ENCODE measurements around the gene ADCY9. TPM values are rescaled to one million over a fixed set of nuclear protein-coding genes. Genes with fewer than 3 reads are reported as not detected.
"Not testable (repeated sequence)": the region's sequence is repeated elsewhere in the genome, so short reads cannot be mapped to it uniquely, and the experiment has no call there.

ADCY9 gene
- polyA plus RNA-seq, 1 donor = 19.3 TPM

DNA sequence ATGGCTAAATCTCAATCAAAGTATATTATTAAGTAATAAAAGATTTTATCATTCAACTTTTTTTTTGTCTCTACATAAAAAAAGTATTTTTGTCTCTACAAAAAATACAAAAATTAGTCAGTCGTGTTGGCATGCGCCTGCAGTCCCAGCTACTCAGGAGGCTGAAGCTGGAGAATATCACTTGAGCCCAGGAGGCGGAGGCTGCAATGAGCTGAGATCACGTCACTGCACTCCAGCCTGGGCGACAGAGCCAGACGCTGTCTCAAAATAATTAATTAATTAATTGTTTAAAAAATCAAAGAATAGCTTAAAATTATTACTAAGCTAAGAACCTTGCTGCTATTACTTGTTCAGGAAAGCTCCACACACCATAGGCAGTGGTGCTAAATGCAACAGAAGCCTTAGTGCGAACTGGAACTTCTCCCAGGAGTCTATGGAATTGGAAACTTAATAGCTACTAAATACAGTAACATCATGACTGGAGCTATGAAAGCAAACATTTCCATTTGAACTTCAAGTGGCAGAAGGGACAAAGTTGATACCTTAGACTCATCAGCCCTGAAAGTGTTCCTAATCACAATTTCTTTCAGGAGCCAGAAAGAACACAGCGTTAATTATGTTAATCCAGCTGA lies 22.6 kb downstream of the ADCY9 start:
- peak; percentile 46 for DNase-seq

DNA sequence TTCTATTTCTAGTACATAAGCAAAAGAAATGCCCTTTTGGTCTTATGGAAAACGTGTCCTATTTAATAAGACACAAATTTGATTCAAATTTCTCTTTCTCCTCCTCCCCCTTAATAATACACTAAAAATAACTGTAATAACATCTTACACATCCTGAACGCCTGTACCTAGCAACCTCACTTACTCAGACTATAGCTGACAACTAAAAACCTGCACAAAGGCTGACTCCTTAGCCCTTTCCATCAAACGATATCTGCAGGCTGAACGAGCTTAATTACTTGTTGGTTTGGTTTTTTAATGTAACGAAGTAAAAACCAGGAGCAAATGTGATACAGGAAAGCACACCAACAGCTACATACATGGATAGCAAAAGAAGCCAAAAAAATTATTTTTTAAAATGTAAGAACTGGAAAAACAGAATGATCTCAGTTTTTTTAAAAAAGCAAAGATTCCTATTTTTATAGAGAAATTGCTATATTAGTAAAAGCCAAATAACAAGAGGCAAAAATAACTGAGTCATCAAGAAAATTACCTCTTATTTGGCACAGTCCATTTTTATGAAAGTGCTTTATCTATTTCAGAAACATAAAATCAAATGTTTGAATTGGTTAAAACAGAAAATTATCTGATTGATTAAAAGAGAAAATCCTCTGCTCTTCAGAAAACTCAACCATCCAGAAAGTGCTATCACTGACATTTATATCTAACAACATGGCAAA lies 23.5 kb downstream of the ADCY9 start:
- DNase-seq = no peak

DNA sequence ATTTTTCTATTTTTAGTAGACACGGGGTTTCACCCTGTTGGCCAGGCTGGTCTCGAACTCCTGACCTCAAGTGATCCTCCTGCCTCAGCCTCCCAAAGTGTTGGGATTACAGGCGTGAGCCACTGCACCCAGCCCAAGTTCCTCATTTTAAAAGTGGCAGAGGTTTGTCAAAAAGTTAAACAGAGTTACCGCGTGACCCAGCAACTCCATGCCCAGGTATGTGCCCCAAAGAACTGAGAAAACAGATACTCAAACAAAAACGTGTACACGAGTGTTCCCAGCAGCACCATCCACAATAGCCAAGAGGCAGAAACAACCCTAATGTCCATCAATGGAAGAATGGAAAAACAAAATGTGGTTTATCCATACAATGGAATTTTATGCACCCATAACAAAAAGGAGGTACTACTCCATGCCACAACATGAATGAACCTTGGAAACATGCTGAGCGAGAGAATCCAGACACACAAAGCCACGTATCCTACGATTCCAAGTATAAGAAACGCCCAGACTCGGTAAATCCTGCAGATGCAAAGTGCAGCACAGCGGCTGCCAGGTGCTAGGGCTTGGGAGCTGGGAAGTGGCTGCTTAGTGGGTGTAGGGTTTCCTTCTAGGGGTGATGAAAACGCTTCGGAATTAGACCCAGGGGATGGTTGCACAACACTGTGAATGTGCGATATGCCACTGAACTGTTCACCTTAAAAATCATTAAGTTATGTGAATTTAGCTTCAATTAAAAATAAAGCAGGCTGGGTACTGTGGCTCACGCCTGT lies 24.8 kb downstream of the ADCY9 start:
- DNase-seq = no peak

DNA sequence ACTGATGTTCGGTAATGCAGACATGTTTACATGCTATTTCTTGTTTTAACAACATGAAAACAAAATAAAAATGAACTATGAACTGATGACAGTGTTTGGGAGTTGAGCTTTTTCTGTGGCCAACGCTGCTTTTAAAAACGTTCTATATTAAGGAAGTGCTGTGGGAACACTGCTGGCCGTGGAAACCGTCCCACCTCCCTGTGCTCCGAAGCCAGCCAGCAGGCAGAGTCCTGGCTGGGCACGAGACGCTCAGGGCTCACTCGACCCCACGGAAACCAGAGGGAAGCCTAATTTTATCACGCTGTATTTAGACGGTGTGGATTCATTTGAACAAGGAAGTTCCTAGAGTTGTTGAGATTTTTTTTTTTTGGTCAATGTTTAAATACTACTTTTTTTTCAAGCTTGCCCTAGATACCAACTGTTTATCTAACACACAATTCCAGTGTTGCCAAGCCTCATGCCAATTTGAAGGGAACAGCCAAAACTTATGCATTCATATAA lies 25.8 kb downstream of the ADCY9 start:
- no peak for DNase-seq

DNA sequence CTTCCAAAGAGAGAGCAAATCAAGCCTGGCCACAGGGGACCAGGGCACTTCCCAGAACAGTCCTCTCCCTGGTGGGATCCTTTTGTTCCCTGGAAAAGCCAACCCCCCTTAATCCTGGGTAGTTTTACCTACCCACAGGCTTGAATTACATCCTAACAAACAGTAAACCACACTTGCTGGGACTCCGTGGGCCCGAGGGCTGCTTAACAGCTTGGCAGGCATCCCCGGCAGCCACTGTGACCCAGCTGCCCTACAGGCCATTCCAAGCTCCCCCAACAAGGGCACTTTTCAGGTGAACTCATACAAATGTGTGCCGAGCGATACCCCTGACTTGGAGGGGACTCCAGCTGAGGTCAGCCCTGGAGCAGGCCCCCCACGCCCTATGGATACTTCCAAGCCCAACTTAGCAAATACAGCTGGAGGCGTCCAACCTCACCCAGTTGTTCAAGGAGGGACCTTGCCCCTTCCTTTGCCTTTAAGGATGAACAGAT lies 26.4 kb downstream of the ADCY9 start:
- DNase-seq = no peak

DNA sequence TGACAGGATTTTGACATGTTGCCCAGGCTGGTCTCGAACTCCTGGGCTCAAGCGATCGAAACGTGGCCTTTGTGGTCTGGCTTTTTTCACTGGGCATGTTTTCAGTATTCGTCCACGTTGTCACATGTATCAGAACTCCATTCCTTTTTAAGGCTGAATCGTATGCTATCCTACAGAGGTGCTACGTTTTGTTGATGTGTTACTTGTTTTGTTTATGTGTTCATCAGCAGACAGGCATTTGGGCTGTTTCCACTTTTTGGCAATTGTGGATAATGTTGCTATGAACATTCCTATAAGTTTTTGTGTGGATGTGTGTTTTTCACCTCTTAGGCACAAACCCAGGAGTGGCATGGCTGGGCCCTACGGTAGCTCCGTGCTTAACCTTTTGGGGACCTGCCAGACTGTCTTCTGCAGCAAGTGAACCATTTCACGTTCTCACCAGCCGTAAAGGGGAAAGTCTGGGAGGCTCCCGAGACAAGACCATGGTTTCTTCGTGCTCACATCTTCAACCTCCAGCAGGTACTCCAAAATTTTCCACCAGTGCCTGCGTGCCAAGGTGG lies 26.9 kb downstream of the ADCY9 start:
- DNase-seq = no peak

DNA sequence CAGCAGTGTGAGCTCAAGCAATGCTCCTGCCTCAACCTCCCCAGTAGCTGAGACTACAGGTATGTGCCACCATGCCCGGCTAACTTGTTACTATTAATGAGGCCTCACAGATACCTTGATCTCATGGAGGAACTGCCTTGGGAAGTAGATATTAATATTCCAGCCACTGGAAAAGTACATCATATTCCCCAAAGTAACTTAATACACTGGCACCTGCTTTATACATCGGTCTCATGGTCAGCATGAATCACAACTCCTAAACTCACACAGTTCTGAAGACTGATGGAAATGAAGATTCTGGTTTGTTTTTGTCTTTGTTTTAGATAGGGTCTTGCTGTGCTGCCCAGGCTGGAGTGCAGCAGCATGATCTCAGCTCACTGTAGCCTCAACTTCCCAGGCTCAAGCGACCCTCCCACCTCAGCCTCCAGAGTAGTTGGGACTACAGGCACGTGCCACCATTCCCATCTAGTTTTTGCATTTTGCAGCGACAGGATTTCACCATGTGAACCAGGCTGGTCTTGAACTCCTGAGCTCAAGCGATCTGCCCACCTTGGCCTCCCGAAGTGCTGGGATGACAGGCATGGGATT lies 28.2 kb downstream of the ADCY9 start:
- no peak for DNase-seq

DNA sequence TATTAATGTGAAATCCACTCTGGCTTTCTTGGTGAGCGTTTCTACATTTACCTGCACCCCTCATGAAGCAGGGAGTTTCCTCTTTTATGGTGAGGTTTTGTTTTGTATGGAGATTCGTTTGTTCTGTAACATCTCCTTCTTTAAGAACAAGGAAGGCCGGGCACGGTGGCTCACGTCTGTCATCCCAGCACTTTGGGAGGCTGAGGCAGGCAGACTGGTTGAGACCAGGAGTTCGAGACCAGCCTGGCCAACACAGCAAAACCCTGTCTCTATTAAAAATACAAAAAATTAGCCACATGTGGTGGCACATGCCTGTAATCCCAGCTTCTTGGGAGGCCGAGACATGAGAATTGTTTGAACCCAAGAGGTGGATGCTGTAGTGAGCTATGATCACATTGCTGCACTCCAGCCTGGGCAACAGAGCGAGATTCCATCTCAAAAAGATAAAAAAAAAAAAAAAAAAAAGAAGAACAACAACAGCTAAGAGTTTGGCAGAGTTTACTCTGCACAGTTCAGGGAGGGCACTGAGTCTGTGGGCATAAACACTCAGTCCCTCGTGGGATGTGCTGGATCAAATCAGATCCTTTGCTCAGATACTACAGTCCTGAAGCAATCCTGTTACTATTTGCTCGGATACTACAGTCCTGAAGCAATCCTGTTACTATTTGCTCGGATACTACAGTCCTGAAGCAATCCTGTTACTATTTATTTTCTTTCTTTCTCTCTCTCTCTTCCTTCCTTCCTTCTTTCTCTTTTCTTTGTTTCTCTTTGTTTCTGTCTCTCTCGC lies 28.9 kb downstream of the ADCY9 start:
- no peak for DNase-seq

DNA sequence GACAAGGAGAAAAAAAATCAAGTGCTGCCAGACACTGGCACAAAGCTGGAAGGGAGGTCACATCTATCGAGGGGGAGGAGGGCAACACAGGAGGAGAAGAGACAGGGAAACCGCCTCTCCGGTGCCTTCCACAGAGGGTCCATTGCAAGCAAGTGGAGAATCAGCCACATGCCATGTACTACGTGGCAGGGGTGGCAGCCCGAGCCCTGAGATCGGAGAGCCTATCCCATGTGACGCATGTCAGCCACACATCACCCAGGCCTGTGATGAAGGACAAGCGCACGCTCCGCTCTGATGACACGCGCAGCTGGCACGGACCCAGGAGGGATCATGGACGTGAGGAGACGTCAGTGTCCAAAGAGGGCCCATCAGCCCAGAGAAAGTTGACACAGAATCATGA lies 30.1 kb downstream of the ADCY9 start:
- no peak for DNase-seq

DNA sequence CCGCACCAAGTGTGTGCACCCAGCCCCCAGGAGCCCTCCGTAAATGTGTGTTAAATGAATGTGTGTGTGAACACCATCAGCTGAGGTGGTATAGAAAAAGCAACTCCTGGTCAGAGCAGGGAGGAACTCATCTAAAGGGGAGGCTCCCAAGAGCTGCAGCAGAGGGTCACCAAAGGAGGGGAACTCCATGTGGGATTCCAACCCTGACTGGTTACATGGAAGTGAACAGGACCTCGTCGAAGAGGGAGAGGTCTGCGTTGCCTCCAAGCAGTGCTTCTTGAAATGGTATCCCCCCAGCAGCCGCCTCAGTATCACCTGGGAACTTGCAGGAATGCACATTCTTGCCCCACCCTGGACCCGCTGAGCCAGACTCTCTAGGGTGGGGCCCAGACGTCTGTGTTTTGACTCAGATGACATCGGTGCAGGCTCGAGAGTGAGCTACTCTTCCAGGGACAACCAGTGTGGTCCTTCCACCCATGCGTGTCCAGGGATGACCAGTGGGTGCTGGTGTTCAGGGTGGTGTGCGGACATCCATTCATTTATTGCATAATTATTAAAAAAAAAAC lies 30.8 kb downstream of the ADCY9 start:
- DNase-seq = no peak

DNA sequence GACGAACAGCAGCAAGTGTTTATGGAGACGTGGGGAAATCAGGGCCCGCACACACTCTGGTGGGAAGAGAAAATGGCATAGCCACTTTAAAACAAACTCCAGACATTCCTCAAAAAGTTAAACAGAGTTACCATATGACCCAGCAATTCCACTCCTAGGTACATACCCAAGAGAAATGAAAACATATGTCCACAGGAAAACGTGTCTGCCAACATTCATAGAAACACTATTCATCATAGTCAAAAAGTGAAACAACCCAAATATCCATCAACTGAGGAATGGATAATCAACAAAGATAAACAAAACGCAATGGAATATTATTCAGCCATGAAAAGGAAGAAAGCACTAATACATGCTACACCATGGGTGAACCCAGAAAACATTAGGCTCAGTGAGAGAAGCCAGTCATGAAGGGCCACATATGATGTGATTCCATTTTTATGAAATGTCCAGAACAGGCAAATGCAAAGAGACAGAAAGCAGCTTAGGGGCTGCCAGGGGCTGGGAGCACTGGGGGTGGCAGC lies 32.8 kb downstream of the ADCY9 start:
- DNase-seq = no peak

DNA sequence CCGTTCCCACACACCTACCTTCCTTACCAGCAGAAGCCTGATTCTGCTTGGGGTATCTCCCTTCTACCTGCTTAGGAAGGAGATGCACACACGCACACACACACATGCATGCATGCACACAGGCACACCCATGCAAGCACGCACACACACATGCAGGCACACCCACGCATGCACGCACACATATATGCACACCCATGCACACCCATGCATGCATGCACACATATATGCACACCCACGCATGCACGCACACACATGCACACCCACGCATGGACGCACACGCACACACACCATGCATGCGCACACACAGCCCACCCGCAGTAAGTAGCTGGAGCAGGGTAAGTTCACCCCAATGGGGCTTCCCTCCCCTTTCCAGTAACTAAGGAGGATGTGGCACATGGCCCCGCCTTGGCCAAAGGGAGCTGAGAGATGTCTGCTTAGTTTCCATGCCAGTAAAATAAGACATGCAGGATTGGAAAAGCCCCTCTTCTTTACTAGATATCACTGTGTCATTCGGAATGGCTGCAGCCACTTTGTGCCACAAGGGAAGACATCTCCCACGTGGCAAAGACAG lies 33.7 kb downstream of the ADCY9 start:
- DNase-seq = no peak

DNA sequence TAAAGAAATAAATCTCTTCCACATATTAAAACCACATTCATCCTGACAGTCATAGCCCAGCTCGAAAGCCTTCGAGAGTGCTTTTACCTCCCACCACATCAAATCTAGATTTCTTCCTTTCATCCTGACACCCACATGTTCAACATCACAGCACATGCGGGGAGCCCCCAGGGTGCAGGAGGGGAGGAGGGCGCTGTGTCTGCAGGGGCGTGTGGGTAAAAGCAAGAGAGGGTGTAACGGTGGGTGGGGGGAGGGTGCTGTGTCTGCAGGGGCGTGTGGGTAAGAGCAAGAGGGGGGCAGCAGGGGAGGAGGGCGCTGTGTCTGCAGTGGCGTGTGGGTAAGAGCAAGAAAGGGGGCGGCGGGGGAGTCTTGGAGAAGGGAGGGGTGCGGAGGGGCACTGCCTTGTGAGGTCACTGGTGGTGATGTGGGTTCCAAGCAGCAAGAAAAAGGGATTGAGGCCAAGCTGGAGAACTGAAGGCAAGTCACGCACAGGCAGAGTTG lies 34.7 kb downstream of the ADCY9 start:
- no peak for DNase-seq

DNA sequence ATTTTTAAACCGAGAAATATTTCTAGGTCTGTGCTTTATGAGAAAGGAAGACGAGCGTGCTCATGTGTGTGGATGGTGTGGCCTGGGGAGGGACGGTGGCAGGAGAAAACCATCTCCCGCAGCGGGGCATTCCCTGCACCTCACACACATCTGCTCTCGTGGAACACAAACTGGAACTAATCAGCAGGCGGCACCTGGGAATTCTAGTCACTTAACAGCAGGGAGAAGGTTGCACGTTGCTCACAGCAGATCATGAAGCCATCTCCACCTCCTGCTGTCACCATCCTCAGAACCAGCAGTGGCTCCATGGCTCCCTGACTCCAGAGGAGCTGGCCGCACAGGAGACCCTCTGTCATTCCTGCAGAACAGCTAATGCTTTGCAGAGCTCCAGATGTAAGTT lies 35.2 kb downstream of the ADCY9 start:
- DNase-seq = no peak

DNA sequence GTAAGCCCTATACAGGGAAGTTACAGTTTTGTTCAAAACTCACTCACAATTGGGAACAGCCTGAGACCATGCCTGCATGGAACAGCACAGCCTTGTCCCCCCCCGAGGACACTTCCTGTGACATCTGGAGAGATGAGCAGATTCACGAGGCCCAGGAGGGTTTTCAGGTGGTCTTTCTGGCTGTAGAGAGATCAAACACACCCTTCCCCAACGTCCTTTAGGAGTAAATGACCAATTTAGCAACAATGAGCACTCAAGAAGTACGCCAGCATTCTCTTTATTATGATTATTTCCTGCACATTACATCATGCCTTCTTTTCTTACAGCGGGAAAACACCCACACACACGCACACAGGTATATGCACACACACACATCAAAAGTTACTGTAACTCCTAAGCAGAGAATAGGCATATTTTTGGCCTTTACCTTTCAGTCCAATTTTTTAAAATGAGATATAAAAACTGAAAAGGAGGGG lies 39.0 kb downstream of the ADCY9 start:
- DNase-seq = no peak

DNA sequence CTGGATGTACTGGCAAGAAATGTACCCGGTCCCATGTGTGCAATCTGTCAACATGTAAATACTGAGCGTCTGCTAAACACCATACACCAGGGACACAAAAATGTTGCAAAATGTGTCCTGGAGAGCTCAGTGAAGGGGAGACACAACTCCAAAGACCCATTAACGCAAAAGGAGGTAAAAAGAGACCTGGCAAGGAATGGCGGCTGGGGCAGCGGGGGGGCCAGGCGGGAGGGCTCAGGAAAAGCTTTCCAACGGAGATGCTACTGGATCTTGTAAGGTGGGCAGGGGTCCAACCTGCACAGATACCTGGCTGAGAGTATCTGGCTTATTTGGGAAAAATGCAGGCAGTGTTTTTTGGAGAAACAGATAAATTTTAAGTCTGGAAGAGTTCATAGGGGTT lies 40.7 kb downstream of the ADCY9 start:
- DNase-seq = no peak

DNA sequence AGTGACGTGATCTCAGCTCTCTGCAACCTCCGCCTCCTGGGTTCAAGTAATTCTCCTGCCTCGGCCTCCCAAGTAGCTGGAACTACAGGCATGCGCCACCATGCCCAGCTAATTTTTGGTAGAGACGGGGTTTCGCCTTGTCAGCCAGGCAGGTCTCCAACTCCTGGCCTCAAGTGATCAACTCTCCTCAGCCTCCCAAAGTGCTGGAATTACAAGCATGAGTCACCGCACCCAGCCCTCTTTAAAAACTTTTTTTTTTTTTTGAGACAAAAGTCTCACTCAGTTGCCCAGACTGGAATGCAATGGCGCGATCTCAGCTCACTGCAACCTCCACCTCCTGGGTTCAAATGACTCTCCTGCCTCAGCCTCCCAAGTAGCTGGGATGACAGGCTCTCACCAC lies 43.1 kb downstream of the ADCY9 start:
- DNase-seq = not testable (repeated sequence)

DNA sequence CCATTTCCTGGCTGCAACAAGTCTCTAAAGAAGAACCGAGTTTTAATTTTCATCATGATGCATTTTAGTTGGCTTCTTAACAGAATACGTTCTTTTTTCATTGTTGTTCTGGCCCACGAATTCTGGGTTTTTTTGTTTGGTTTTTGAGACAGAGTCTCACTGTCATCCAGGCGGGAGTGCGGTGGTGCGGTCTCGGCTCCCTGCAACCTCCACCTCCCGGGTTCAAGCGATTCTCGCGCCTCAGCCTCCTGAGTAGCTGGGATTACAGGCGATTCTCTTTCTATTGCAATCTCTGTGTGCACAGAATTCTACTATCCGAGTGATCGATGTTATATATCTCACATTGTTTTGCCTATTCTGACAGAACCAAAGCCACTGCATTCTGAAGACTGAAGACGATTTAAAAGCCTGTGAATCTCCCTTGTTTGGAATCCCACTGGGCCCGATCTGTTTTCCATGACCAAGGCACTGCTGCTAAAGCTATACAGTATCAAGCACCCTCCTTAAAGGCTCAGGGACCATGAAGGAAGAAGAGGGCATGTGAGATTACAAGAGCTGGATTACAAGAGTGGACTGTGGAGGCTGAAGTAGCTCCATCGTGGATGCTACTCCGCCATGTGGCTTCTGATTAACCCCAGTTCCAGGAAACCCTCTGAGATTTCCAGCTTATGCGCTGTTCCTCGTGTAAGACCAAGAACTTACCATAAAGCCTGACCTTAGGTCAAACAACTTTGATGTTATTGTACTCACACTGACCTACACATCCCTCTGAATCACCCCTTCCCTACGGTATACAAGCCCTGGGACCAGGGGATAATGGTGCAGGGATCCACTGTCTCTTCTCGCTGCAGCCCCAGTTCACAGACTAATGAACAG lies 44.3 kb downstream of the ADCY9 start:
- no peak for DNase-seq

DNA sequence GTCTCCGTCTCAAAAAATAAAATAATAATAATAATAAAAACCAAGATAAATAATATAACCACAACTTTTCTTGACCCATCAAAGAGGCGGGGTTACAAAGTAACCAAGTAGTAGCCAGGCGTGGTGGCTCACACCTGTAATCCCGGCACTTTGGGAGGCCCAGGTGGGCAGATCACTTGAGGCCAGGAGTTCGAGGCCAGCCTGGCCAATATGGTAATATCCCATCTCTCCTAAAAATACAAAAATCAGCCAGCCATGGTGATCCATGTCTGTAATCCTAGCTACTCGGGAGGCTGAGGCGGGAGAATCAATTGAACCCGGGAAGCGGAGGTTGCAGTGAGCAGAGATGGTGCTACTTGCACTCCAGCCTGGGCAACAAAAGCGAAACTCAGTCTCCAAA lies 45.3 kb downstream of the ADCY9 start:
- DNase-seq = no peak
